Endometrium (tissue), 2 donors: Measurements from ENCODE around the gene RANBP9.

Experiments
- FAIRE-seq: peaks from 2 replicates; lab custom pipeline; 2012; peaks lifted over from hg19 to GRCh38; lab: Jason Lieb, UNC
- donor health status: control.
- donor health status: control.

Gene RANBP9

GRCh38 chr6:13648850-13649249, 62.8 kb downstream of the RANBP9 start:
- FAIRE-seq: no peak

GRCh38 chr6:13643125-13643524, 68.5 kb downstream of the RANBP9 start:
- FAIRE-seq: no peak

GRCh38 chr6:13641315-13641714, 70.3 kb downstream of the RANBP9 start:
- peak; percentile 83 for FAIRE-seq

- no peak for FAIRE-seq
Observed at GRCh38 chr6:13638626-13639025, 73.0 kb downstream of the RANBP9 start.

- no peak for FAIRE-seq
Observed at GRCh38 chr6:13638014-13638413, 73.6 kb downstream of the RANBP9 start.

GRCh38 chr6:13635948-13636658, 75.5 kb downstream of the RANBP9 start:
- FAIRE-seq: no peak

- FAIRE-seq: no peak
Observed at GRCh38 chr6:13633343-13633742, 78.3 kb downstream of the RANBP9 start.

- no peak for FAIRE-seq
Observed at GRCh38 chr6:13630499-13630898, 81.1 kb downstream of the RANBP9 start.

- FAIRE-seq: no peak
Observed at GRCh38 chr6:13629459-13630116, 82.0 kb downstream of the RANBP9 start.

GRCh38 chr6:13624871-13625288, 86.8 kb downstream of the RANBP9 start:
- FAIRE-seq: no peak

GRCh38 chr6:13617066-13617465, 94.6 kb downstream of the RANBP9 start:
- FAIRE-seq: no peak

GRCh38 chr6:13615792-13616120, 95.9 kb downstream of the RANBP9 start:
- FAIRE-seq: no peak

GRCh38 chr6:13614926-13615791, 96.5 kb downstream of the RANBP9 start, which contains the start of gene NOL7:
TSS of gene NOL7 (plus strand) at chr6:13615335. CDS start at chr6:13615359, 24 bp downstream.
- no peak for FAIRE-seq

GRCh38 chr6:13614126-13614925, 97.3 kb downstream of the RANBP9 start:
- no peak for FAIRE-seq

GRCh38 chr6:13613029-13613594, 98.5 kb downstream of the RANBP9 start:
- no peak for FAIRE-seq

GRCh38 chr6:13611715-13612114, 99.9 kb downstream of the RANBP9 start:
- FAIRE-seq: no peak

GRCh38 chr6:13605634-13606033, 106.0 kb downstream of the RANBP9 start:
- FAIRE-seq: no peak

- no peak for FAIRE-seq
Observed at GRCh38 chr6:13604546-13605416, 106.9 kb downstream of the RANBP9 start.

- FAIRE-seq: no peak
Observed at GRCh38 chr6:13604135-13604534, 107.5 kb downstream of the RANBP9 start.

GRCh38 chr6:13600036-13600435, 111.6 kb downstream of the RANBP9 start:
- no peak for FAIRE-seq

GRCh38 chr6:13597073-13597472, 114.6 kb downstream of the RANBP9 start:
- FAIRE-seq: no peak
